Measurements from ENCODE around the gene STK36. TPM values are rescaled to one million over a fixed set of nuclear protein-coding genes. Genes with fewer than 3 reads are reported as not detected.

The STK36 gene
- total RNA-seq, 1 experiment from 2014 or later, result 47.7 TPM

DNA sequence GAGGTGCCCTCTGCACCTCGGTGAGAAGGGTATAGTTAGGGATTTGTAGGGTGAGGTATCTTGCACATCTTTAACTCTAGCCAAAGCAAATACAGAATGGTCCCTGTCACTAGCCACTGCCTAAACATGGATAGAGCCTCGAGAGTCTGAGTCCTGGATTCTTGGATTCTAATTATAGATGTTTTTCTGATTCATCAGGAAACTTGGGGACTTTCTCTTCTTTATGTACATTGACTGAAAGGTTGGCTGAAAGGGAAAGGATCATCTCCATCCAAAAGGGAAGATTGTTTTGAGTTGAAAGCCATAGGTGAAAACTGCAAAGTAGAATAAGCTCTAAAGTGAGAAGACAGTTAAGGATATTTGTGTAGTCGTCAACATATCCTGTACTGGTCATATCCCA is 8.2 kb downstream of the STK36 start:
- ChIA-PET POLR2A (no interaction called here), CTCF (no interaction called here)
- H3K9me3 Mint-ChIP-seq, result no peaks in the 10 kb centered on the region
- TF ChIP-seq NFATC4 (CRISPR knock-in tag; IDR thresholded peaks at IDR 0.05), result no peak
- no peak for TF ChIP-seq ATF3 (CRISPR knock-in tag; conservative IDR thresholded peaks at IDR 0.05)
- no peak for TF ChIP-seq MLX (CRISPR knock-in tag; IDR thresholded peaks at IDR 0.05)
- no peak for TF ChIP-seq NFYB (CRISPR knock-in tag; conservative IDR thresholded peaks at IDR 0.05; ENCODE audit: low read depth)
- no peak for TF ChIP-seq ATF2 (CRISPR knock-in tag; IDR thresholded peaks at IDR 0.05; ENCODE audit: borderline replicate concordance, low read depth)
- no peak for TF ChIP-seq ERG (CRISPR knock-in tag; IDR thresholded peaks at IDR 0.05)
- no peak for TF ChIP-seq ZNF396 (CRISPR knock-in tag; IDR thresholded peaks at IDR 0.05; ENCODE audit: borderline replicate concordance)
- TF ChIP-seq ZNF232 (CRISPR knock-in tag; IDR thresholded peaks at IDR 0.05), result no peak
- TF ChIP-seq MYBL2 (CRISPR knock-in tag; IDR thresholded peaks at IDR 0.05), result no peak
- no peak for TF ChIP-seq RELA (CRISPR knock-in tag; IDR thresholded peaks at IDR 0.05; ENCODE audit: borderline replicate concordance)
- TF ChIP-seq ZNF281 (CRISPR knock-in tag; IDR thresholded peaks at IDR 0.05), result no peak
- TF ChIP-seq FOXJ3 (CRISPR knock-in tag; IDR thresholded peaks at IDR 0.05; ENCODE audit: borderline replicate concordance), result no peak
- no peak for TF ChIP-seq TCF7 (CRISPR knock-in tag; IDR thresholded peaks at IDR 0.05; ENCODE audit: low read depth)
- no peak for TF ChIP-seq SOX15 (CRISPR knock-in tag; IDR thresholded peaks at IDR 0.05)
- TF ChIP-seq, protein P1, sequence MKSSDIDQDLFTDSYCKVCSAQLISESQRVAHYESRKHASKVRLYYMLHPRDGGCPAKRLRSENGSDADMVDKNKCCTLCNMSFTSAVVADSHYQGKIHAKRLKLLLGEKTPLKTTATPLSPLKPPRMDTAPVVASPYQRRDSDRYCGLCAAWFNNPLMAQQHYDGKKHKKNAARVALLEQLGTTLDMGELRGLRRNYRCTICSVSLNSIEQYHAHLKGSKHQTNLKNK (CRISPR knock-in tag; IDR thresholded peaks at IDR 0.05), result no peak
- TF ChIP-seq ZNF671 (CRISPR knock-in tag; IDR thresholded peaks at IDR 0.05), result no peak
- TF ChIP-seq TEAD4 (CRISPR knock-in tag; IDR thresholded peaks at IDR 0.05), result no peak
- TF ChIP-seq AFF4 (CRISPR knock-in tag; IDR thresholded peaks at IDR 0.05; ENCODE audit: borderline replicate concordance), result no peak
- H3K4me1 Mint-ChIP-seq, result no peaks in the 10 kb centered on the region
- no peak for DNase-seq (ENCODE audit: low spot score)
- peaks cover 13% of the 10 kb centered on the region for H3K36me3 Mint-ChIP-seq
- no peak overlapping the region for H3K27ac Mint-ChIP-seq
- H3K4me3 Mint-ChIP-seq, result no peak overlapping the region
- no peak for ATAC-seq
- H3K27me3 Mint-ChIP-seq (ENCODE audit: low read depth), result no peaks in the 10 kb centered on the region

All from WTC11 (cell line).